Measurements from ENCODE around the gene SIRT2. TPM values are rescaled to one million over a fixed set of nuclear protein-coding genes. Genes with fewer than 3 reads are reported as not detected.
"Not testable (repeated sequence)": the region's sequence is repeated elsewhere in the genome, so short reads cannot be mapped to it uniquely, and the experiment has no call there.

The SIRT2 gene
- total RNA-seq, 4 donors from 2014 or later: 108 to 154 (median 129) TPM

DNA sequence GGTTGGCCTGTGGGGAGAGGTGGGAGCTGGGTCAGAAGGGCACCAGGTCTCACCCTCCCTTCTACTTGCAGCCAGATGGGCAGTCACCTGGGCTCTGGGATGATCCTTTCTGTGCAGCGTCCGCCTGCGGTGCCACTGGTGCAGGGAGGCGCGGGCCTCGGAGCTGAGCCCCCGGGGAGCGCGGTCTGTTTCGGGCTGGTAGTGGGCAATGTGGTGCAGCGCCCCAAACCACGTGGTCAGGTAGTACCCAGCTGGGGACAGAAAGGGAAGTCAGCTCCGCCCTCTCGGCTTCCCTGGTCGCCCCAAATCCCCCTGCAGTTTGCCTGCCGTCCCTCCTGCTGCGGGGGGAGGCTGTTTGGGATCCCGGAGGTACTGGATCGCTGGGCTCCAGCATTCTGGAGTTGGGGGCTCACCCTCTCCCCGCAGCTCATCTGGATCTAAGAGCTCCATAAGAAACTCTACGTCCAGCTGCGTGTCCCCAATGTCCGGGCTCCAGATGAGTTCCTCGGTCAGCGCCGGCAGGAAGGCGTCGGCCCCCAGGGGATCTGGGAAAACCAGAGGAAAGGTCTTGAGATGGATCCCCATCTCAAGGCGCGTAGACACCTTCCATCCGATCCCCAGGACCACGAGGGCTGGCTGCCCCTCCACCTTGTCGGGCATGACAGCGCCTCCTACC is 30.1 kb downstream of the SIRT2 start:
- no peaks in the 10 kb centered on the region for H3K27me3 ChIP-seq
- H3K36me3 ChIP-seq: no peaks in the 10 kb centered on the region
- peak overlapping the region in 3 of 4 donors; percentile 59 to 73 (median 62) for H3K27ac ChIP-seq
- no peaks in the 10 kb centered on the region for H3K9me3 ChIP-seq
- H3K4me1 ChIP-seq: peaks cover 0 to 26% (median 9%) of the 10 kb centered on the region in 4 donors
- DNase-seq (ENCODE audit: low spot score in 2 of 2): no peak
- peak overlapping the region; percentile 42 to 62 (median 58) for H3K4me3 ChIP-seq
- 11 to 13% methylated on average over 28 of the region's 34 CpGs for WGBS, 2 donors
- TF ChIP-seq, protein P1, sequence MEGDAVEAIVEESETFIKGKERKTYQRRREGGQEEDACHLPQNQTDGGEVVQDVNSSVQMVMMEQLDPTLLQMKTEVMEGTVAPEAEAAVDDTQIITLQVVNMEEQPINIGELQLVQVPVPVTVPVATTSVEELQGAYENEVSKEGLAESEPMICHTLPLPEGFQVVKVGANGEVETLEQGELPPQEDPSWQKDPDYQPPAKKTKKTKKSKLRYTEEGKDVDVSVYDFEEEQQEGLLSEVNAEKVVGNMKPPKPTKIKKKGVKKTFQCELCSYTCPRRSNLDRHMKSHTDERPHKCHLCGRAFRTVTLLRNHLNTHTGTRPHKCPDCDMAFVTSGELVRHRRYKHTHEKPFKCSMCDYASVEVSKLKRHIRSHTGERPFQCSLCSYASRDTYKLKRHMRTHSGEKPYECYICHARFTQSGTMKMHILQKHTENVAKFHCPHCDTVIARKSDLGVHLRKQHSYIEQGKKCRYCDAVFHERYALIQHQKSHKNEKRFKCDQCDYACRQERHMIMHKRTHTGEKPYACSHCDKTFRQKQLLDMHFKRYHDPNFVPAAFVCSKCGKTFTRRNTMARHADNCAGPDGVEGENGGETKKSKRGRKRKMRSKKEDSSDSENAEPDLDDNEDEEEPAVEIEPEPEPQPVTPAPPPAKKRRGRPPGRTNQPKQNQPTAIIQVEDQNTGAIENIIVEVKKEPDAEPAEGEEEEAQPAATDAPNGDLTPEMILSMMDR (IDR thresholded peaks at IDR 0.05): no peak
- TF ChIP-seq POLR2A (IDR thresholded peaks at IDR 0.05) (no peak), EP300 (IDR thresholded peaks at IDR 0.05) (no peak)

DNA sequence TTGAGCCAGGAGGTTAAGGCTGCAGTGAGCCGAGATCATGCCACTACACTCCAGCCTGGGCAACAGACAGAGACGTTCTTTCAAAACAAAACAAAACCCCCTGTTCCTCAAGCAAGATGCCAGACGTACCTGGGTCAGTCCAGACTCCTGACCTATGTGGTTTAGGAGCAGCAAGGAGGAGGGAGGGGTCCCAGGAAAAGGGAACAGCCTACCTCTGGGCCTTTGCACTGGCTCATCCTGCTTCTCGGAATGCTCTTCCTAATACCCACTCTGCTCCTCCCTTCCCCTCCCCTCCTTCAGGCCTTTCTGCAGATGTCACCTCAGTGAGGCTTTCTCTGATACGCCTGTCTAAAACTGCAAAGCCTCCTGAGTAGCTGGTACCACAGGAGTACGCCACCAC is 30.9 kb downstream of the SIRT2 start:
- TF ChIP-seq, protein P1 (IDR thresholded peaks at IDR 0.05): no peak
- TF ChIP-seq POLR2A (IDR thresholded peaks at IDR 0.05) (no peak), EP300 (IDR thresholded peaks at IDR 0.05) (no peak)
- H3K27me3 ChIP-seq: no peaks in the 10 kb centered on the region
- no peaks in the 10 kb centered on the region for H3K36me3 ChIP-seq
- H3K27ac ChIP-seq: no peak overlapping the region
- H3K4me1 ChIP-seq: peaks cover 0 to 28% (median 10%) of the 10 kb centered on the region in 4 donors
- no peak for DNase-seq (ENCODE audit: low spot score in 2 of 2)
- no peaks in the 10 kb centered on the region for H3K9me3 ChIP-seq
- H3K4me3 ChIP-seq: no peak overlapping the region
- 85 to 88% methylated on average over 6 of the region's 6 CpGs for WGBS, 2 donors

DNA sequence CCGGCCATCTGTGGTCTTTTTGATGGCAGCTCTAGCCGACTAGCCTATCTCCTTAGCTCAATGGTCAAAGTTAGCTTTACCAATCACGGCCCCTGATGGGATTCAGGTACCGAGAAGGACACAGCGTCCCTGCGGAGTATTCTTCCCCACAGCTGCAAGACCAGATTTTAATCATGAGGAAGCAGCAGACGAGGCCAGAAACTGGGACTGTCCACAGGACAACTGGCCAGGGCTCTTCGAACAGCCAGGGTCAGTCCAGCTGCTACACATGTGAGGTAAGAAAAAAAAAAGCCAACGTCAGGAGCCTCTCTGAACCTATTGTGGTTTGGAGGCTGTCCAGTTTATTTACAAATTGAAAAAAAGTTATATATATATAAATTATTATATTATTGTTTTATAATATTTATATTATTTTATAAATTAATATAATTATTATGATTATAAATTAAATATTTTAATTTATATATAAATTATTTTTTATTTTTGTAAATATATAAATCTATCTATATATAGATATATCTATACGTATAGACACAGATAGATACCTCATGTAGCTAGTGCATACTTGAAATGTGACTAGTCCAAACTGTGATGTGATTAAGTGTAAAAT is 32.1 kb downstream of the SIRT2 start:
- 85 to 89% methylated on average over 10 of the region's 10 CpGs for WGBS, 2 donors
- TF ChIP-seq, protein P1 (IDR thresholded peaks at IDR 0.05): no peak
- TF ChIP-seq EP300 (IDR thresholded peaks at IDR 0.05) (no peak), POLR2A (IDR thresholded peaks at IDR 0.05) (no peak)
- Histone ChIP-seq H3K4me1 (peaks cover 0 to 41% (median 21%) of the 10 kb centered on the region in 4 donors), H3K4me3 (no peak overlapping the region), H3K36me3 (no peaks in the 10 kb centered on the region), H3K27me3 (no peaks in the 10 kb centered on the region), H3K9me3 (no peaks in the 10 kb centered on the region), H3K27ac (no peak overlapping the region)
- no peak for DNase-seq (ENCODE audit: low spot score in 2 of 2)

DNA sequence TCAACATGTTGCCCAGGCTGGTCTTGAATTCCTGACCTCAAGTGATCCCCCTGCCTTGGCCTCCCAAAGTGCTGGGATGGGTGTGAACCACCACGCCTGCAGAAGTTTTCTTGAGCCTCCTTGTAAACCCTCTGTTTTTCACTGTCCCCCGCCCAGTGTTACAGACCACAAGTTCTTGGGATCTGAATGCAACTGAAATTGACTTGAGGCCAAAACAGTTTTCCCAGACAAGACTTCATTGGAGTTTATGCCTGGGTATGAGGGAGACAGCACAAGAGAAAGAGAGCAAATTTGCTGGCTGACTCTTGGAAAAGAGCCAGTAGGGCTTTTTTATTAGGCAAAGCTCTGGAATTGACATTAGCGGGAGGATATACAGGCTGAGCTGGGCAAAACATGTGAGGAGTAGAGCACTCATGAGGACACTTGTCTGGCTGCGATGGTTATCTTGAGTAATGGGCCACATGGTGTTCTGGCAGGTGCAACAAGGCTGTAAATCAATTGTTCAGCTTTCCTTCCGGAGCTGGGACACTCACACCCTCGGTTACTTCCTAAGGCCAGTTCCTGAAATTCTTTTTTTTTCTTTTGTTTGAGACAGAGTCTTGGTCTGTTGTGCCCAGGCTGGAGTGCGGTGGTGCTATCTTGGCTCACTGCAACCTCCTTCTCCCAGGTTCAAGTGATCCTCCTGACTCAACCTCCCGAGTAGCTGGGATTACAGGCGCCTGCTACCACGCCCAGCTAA is 36.9 kb downstream of the SIRT2 start:
- no peak overlapping the region for H3K4me3 ChIP-seq
- peak in 1 of 2 donors; percentile 60 for DNase-seq (ENCODE audit: low spot score in 2 of 2)
- H3K4me1 ChIP-seq: peaks cover 0 to 24% (median 19%) of the 10 kb centered on the region in 4 donors
- H3K36me3 ChIP-seq: no peaks in the 10 kb centered on the region
- no peaks in the 10 kb centered on the region for H3K9me3 ChIP-seq
- TF ChIP-seq, protein P1 (IDR thresholded peaks at IDR 0.05): no peak
- peak in 1 of 2 donors; percentile 75 for TF ChIP-seq EP300 (IDR thresholded peaks at IDR 0.05)
- 29 to 39% methylated on average over 10 of the region's 10 CpGs for WGBS, 2 donors
- H3K27ac ChIP-seq: peak overlapping the region; percentile 30 to 76 (median 60)
- H3K27me3 ChIP-seq: no peaks in the 10 kb centered on the region

DNA sequence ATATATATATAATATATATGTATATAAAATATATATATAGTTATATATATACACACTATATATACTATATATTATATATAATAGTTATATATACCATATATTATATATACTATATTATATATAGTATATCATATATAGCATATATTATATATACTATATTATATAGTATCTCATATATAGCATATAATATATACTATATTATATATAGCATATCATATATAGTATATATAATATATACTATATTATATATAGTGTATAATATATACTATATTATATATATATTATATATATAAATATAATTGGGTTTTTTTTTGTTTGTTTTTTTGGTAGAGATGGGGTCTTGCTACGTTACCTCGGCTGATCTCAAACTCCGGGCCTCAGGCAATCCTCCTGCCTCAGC is 38.0 kb downstream of the SIRT2 start:
- no peak for TF ChIP-seq POLR2A (IDR thresholded peaks at IDR 0.05)
- TF ChIP-seq, protein P1 (IDR thresholded peaks at IDR 0.05): no peak
- no peak for TF ChIP-seq EP300 (IDR thresholded peaks at IDR 0.05)
- WGBS, 2 donors: 95 to 97% methylated on average over 3 of the region's 3 CpGs
- no peaks in the 10 kb centered on the region for H3K36me3 ChIP-seq
- no peaks in the 10 kb centered on the region for H3K27me3 ChIP-seq
- peaks cover 0 to 24% (median 20%) of the 10 kb centered on the region in 4 donors for H3K4me1 ChIP-seq
- DNase-seq (ENCODE audit: low spot score in 2 of 2): no peak
- H3K4me3 ChIP-seq: no peak overlapping the region
- no peaks in the 10 kb centered on the region for H3K9me3 ChIP-seq
- no peak overlapping the region for H3K27ac ChIP-seq

DNA sequence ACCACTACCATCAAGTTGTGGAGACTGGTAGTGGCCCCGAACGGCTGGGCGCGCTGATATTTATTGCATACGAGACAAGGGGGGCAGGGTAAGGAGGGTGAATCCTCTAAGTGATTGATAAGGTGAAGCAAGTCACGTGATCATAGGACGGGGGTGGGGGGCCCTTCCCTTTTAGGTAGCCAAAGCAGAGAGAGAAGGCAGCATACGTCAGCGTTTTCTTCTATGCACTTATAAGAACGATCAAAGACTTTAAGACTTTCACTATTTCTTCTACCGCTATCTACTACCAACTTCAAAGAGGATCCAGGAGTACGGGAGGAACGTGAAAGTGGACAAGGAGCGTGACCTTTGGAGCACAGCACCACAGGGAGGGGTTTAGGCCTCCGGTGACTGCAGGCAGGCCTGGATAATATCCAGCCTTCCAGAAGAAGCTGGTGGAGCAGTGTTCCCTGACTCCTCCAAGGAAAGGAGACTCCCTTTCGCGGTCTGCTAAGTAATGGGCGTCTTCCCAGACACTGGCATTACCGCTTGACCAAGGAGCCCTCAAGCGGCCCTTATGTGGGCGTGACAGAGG is 39.7 kb downstream of the SIRT2 start:
- 67 to 70% methylated on average over 21 of the region's 21 CpGs for WGBS, 2 donors
- not testable (repeated sequence) for H3K4me3 ChIP-seq; H3K36me3 ChIP-seq; H3K27me3 ChIP-seq; DNase-seq (ENCODE audit: low spot score in 2 of 2); H3K27ac ChIP-seq; H3K9me3 ChIP-seq
- H3K4me1 ChIP-seq: peaks cover 0 to 22% (median 19%) of the 10 kb centered on the region in 4 donors

Data from tibial nerve (tissue), 4 donors.